RWPE2 (cell line): ENCODE results near the gene CCDC170.
"Not testable (repeated sequence)": the region's sequence is repeated elsewhere in the genome, so short reads cannot be mapped to it uniquely, and the experiment has no call there.

Source experiments
- ATAC-seq: fragments of 200-7000 bp; cut with Tn5 transposase; 3 replicates; pipeline ENCODE4 v1.9.1; 2021; ENCODE audit warnings: low read depth
- DNase-seq: peaks from one replicate; pipeline ENCODE4 v3.0.0-alpha.2; 2020; ENCODE audit warnings: low spot score
- H3K27ac ChIP-seq: fragments of 450-650 bp; 2 replicates; pipeline ENCODE4 v1.5.1; 2017; ENCODE audit warnings: mild to moderate bottlenecking; ENCODE audit not compliant: poor library complexity, severe bottlenecking
- H3K27me3 ChIP-seq: fragments of 250-450 bp; sonication (Bioruptor Pico); 2 replicates; pipeline ENCODE4 v1.5.1; 2021; ENCODE audit warnings: mild to moderate bottlenecking, moderate library complexity; ENCODE audit not compliant: insufficient read depth, poor library complexity, severe bottlenecking
- H3K36me3 ChIP-seq: fragments of 250-450 bp; sonication (Bioruptor Pico); 2 replicates; pipeline ENCODE4 v1.5.1; 2020; ENCODE audit warnings: low read depth, mild to moderate bottlenecking, moderate library complexity
- H3K4me1 ChIP-seq: fragments of 250-450 bp; sonication (Bioruptor Pico); 2 replicates; pipeline ENCODE4 v1.5.1; 2021; ENCODE audit warnings: mild to moderate bottlenecking, moderate library complexity; ENCODE audit not compliant: insufficient read depth, poor library complexity, severe bottlenecking
- H3K4me3 ChIP-seq: fragments of 250-450 bp; sonication (Bioruptor Pico); 2 replicates; pipeline ENCODE4 v1.5.1; 2021; ENCODE audit warnings: mild to moderate bottlenecking, moderate library complexity; ENCODE audit not compliant: severe bottlenecking
- H3K9me3 ChIP-seq: fragments of 250-450 bp; sonication (Bioruptor Pico); 2 replicates; pipeline ENCODE4 v1.5.1; 2021; ENCODE audit warnings: mild to moderate bottlenecking, moderate library complexity; ENCODE audit not compliant: severe bottlenecking
- CTCF ChIP-seq: fragments of 450-650 bp; IDR thresholded peaks from one replicate; pipeline ENCODE4 v1.5.1; 2017; ENCODE audit warnings: mild to moderate bottlenecking, moderate library complexity; ENCODE audit not compliant: poor library complexity, severe bottlenecking

CCDC170 gene

GRCh38 chr6:151493804-151494234 lies at the start of gene CCDC170:
CCDC170 (plus strand) TSS chr6:151494017; CDS start chr6:151494129, 112 bp downstream.
- Histone ChIP-seq H3K36me3 (no peaks in the 10 kb centered on the region), H3K27ac (no peak within 1 kb of the TSS), H3K4me3 (peak within 1 kb of the TSS; percentile 44), H3K27me3 (no peaks in the 10 kb centered on the region), H3K9me3 (no peaks in the 10 kb centered on the region), H3K4me1 (no peaks in the 10 kb centered on the region)
- DNase-seq (no peak), ATAC-seq (peak; percentile 49)
- TF ChIP-seq CTCF = no peak

GRCh38 chr6:151445482-151445881 lies 48.3 kb upstream of the CCDC170 start:
- DNase-seq (no peak), ATAC-seq (no peak)
- Histone ChIP-seq H3K27me3 (no peaks in the 10 kb centered on the region), H3K27ac (peak overlapping the region; percentile 49), H3K4me3 (no peak overlapping the region), H3K4me1 (peaks cover 14% of the 10 kb centered on the region), H3K36me3 (peaks cover 26% of the 10 kb centered on the region), H3K9me3 (no peaks in the 10 kb centered on the region)
- no peak for TF ChIP-seq CTCF

- ATAC-seq = no peak
- TF ChIP-seq CTCF = no peak
- H3K4me1 ChIP-seq = peaks cover 14% of the 10 kb centered on the region
Observed at GRCh38 chr6:151447237-151447636, 46.6 kb upstream of the CCDC170 start.

GRCh38 chr6:151448623-151449022 lies 45.2 kb upstream of the CCDC170 start:
- Histone ChIP-seq H3K27ac (no peak overlapping the region), H3K9me3 (no peaks in the 10 kb centered on the region), H3K4me3 (no peak overlapping the region), H3K36me3 (peaks cover 24% of the 10 kb centered on the region), H3K27me3 (no peaks in the 10 kb centered on the region), H3K4me1 (peaks cover 20% of the 10 kb centered on the region)
- DNase-seq (no peak), ATAC-seq (no peak)
- no peak for TF ChIP-seq CTCF

More at GRCh38 chr6:151447237-151447636, 46.6 kb upstream of the CCDC170 start:
- no peaks in the 10 kb centered on the region for H3K27me3 ChIP-seq
- DNase-seq = no peak
- no peak overlapping the region for H3K4me3 ChIP-seq
- H3K36me3 ChIP-seq = peaks cover 24% of the 10 kb centered on the region
- no peaks in the 10 kb centered on the region for H3K9me3 ChIP-seq
- H3K27ac ChIP-seq = peak overlapping the region; percentile 49

GRCh38 chr6:151450928-151451327 lies 42.9 kb upstream of the CCDC170 start:
- H3K36me3 ChIP-seq, H3K27me3 ChIP-seq, DNase-seq, H3K9me3 ChIP-seq, ATAC-seq: not testable (repeated sequence)
- Histone ChIP-seq H3K4me3 (peak overlapping the region; percentile 73), H3K27ac (peak overlapping the region; percentile 71), H3K4me1 (peaks cover 17% of the 10 kb centered on the region)
